Erythroblast (primary cell): Measurements from ENCODE around the gene LUC7L.
"Not testable (repeated sequence)": the region's sequence is repeated elsewhere in the genome, so short reads cannot be mapped to it uniquely, and the experiment has no call there.

ENCODE experiments used
- DNase-seq, 2 experiments: peaks; one replicate each; lab custom pipeline; 2025; lab: John Stamatoyannopoulos, UW
- GATA1 ChIP-seq: IDR thresholded peaks from 2 replicates; pipeline ENCODE4 v1.6.1; 2011; ENCODE audit warnings: low read depth, mild to moderate bottlenecking, control low read depth, low read length, moderate library complexity
- POLR2A ChIP-seq: IDR thresholded peaks from 2 replicates; pipeline ENCODE4 v1.6.1; 2011; ENCODE audit warnings: mild to moderate bottlenecking, low read length

Gene LUC7L

GRCh38 chr16:229731-230281 is 557 bp upstream of the LUC7L start:
- TF ChIP-seq POLR2A = no peak
- no peak for TF ChIP-seq GATA1
- no peak for DNase-seq

- TF ChIP-seq GATA1 (no peak), POLR2A (no peak)
- peak; percentile 56 to 69 for DNase-seq
These were observed 948 bp downstream of the LUC7L start for GRCh38 chr16:228151-228851.

GRCh38 chr16:220021-220420 is 9.2 kb downstream of the LUC7L start:
- DNase-seq = no peak
- TF ChIP-seq GATA1 = no peak
- no peak for TF ChIP-seq POLR2A

GRCh38 chr16:212999-213398 is 16.2 kb downstream of the LUC7L start:
- no peak for TF ChIP-seq POLR2A
- no peak for TF ChIP-seq GATA1
- DNase-seq = no peak

- not testable (repeated sequence) for DNase-seq
These were observed 17.5 kb downstream of the LUC7L start for GRCh38 chr16:211631-212180.

- DNase-seq = not testable (repeated sequence)
These were observed 19.9 kb downstream of the LUC7L start for GRCh38 chr16:209359-209758.

- DNase-seq = not testable (repeated sequence)
These were observed 25.2 kb downstream of the LUC7L start for GRCh38 chr16:204046-204445.

- TF ChIP-seq GATA1 = no peak
- TF ChIP-seq POLR2A = no peak
- no peak for DNase-seq
These were observed 26.0 kb downstream of the LUC7L start for GRCh38 chr16:203246-203645.

GRCh38 chr16:200388-200787 is 28.9 kb downstream of the LUC7L start:
- TF ChIP-seq POLR2A = no peak
- no peak for TF ChIP-seq GATA1
- DNase-seq = no peak

- no peak for DNase-seq
- TF ChIP-seq POLR2A = no peak
- TF ChIP-seq GATA1 = no peak
These were observed 34.7 kb downstream of the LUC7L start for GRCh38 chr16:194516-194915.

GRCh38 chr16:193441-193840 is 35.8 kb downstream of the LUC7L start:
- TF ChIP-seq GATA1 (no peak), POLR2A (no peak)

GRCh38 chr16:192686-193085 is 36.6 kb downstream of the LUC7L start:
- DNase-seq = no peak
- TF ChIP-seq GATA1 (no peak), POLR2A (no peak)

More at GRCh38 chr16:193441-193840, 35.8 kb downstream of the LUC7L start:
- DNase-seq = no peak

GRCh38 chr16:191831-192230 is 37.4 kb downstream of the LUC7L start:
- no peak for DNase-seq
- no peak for TF ChIP-seq POLR2A
- no peak for TF ChIP-seq GATA1

GRCh38 chr16:189604-190186 is 39.6 kb downstream of the LUC7L start:
- no peak for TF ChIP-seq POLR2A
- no peak for TF ChIP-seq GATA1
- DNase-seq = no peak

GRCh38 chr16:188674-189073 is 40.6 kb downstream of the LUC7L start:
- no peak for TF ChIP-seq GATA1
- TF ChIP-seq POLR2A = no peak
- peak; percentile 36 to 47 for DNase-seq
